NT2/D1 (cell line): ENCODE measurements around the gene ANKRD6.

Source experiments
- YY1 ChIP-seq: IDR thresholded peaks from 2 replicates; pipeline ENCODE4 v1.6.1; 2011; ENCODE audit not compliant: insufficient read length, insufficient read depth
- ZNF274 ChIP-seq: IDR thresholded peaks from 2 replicates; pipeline ENCODE4 v1.6.1; 2011; ENCODE audit warnings: mild to moderate bottlenecking, low read depth, low read length

DNA sequence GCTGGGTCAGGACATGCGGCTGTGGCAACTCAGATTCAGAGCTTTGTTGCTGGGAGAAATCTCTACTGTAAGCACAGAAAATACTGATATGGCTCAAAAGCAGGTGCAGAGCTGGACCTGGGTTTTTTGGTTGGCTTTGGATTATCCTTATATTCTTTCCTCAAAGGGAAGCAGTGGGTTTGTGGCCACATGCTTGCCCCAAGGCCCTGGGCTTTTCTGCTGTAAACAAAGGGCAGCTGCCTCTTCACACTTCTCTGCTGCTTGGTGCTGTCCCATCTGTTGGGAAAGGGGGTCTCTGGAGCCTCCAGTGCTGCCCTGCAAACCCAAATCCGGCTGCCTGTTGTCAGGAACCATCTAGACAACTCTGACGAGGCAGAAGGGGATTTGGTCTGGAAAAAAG, 52.4 kb downstream of the ANKRD6 start:
- TF ChIP-seq YY1: no peak
- no peak for TF ChIP-seq ZNF274
